Astrocyte (in vitro differentiated cells and primary cell): Measurements from ENCODE around the gene VAPA. TPM values are rescaled to one million over a fixed set of nuclear protein-coding genes. Genes with fewer than 3 reads are reported as not detected.

Experiments
- DNase-seq: peaks from one replicate; pipeline ENCODE4 v3.0.0-alpha.2; 2010; ENCODE audit warnings: low read depth
- FAIRE-seq: peaks from 2 replicates; lab custom pipeline; 2011; peaks lifted over from hg19 to GRCh38; lab: Jason Lieb, UNC
- H2AFZ ChIP-seq: 2 replicates; pipeline ENCODE4 v1.6.0; 2012; ENCODE audit warnings: low read depth, low read length, inconsistent platforms
- H3K27ac ChIP-seq: 2 replicates; pipeline ENCODE4 v1.5.1; 2011; ENCODE audit warnings: low read depth, low read length, inconsistent platforms
- H3K27me3 ChIP-seq: 2 replicates; pipeline ENCODE4 v1.6.0; 2011; ENCODE audit warnings: low read length, inconsistent platforms; ENCODE audit not compliant: insufficient read depth
- H3K36me3 ChIP-seq: 2 replicates; pipeline ENCODE4 v1.5.1; 2011; ENCODE audit warnings: low read length, inconsistent platforms; ENCODE audit not compliant: insufficient read depth
- H3K4me1 ChIP-seq: 2 replicates; pipeline ENCODE4 v1.5.1; 2011; ENCODE audit warnings: low read length, inconsistent platforms; ENCODE audit not compliant: insufficient read depth
- H3K4me2 ChIP-seq: 2 replicates; pipeline ENCODE4 v1.6.0; 2012; ENCODE audit warnings: low read length, inconsistent platforms
- H3K4me3 ChIP-seq: 2 replicates; pipeline ENCODE4 v1.5.1; 2011; ENCODE audit warnings: low read depth, mild to moderate bottlenecking, low read length, inconsistent platforms; ENCODE audit not compliant: insufficient read depth
- H3K79me2 ChIP-seq: 2 replicates; pipeline ENCODE4 v1.6.0; 2012; ENCODE audit warnings: mild to moderate bottlenecking, low read length, inconsistent platforms; ENCODE audit not compliant: insufficient read depth
- H3K9ac ChIP-seq: 2 replicates; pipeline ENCODE4 v1.6.0; 2012; ENCODE audit warnings: mild to moderate bottlenecking, low read length, inconsistent platforms
- H3K9me3 ChIP-seq: 2 replicates; pipeline ENCODE4 v1.5.1; 2012; ENCODE audit warnings: low read depth, mild to moderate bottlenecking, low read length, inconsistent platforms; ENCODE audit not compliant: insufficient read depth
- H4K20me1 ChIP-seq: 2 replicates; pipeline ENCODE4 v1.6.0; 2012; ENCODE audit warnings: low read length, inconsistent platforms; ENCODE audit not compliant: insufficient read depth
- H3K27ac Mint-ChIP-seq: one replicate; pipeline ENCODE4 v1.8.0; 2021; ENCODE audit warnings: mild to moderate bottlenecking, mixed read lengths; ENCODE audit not compliant: unreplicated experiment
- H3K27me3 Mint-ChIP-seq: one replicate; pipeline ENCODE4 v1.8.0; 2021; ENCODE audit warnings: low read depth, mixed read lengths; ENCODE audit not compliant: unreplicated experiment
- H3K36me3 Mint-ChIP-seq: one replicate; pipeline ENCODE4 v1.8.0; 2021; ENCODE audit warnings: low read depth, mixed read lengths; ENCODE audit not compliant: unreplicated experiment
- H3K4me1 Mint-ChIP-seq: one replicate; pipeline ENCODE4 v1.8.0; 2021; ENCODE audit warnings: low read depth, mixed read lengths; ENCODE audit not compliant: unreplicated experiment
- H3K4me3 Mint-ChIP-seq: one replicate; pipeline ENCODE4 v1.8.0; 2021; ENCODE audit warnings: mild to moderate bottlenecking, moderate library complexity, mixed read lengths; ENCODE audit not compliant: unreplicated experiment
- H3K9me3 Mint-ChIP-seq: one replicate; pipeline ENCODE4 v1.8.0; 2021; ENCODE audit warnings: mild to moderate bottlenecking, mixed read lengths; ENCODE audit not compliant: unreplicated experiment
- EZH2 ChIP-seq: IDR thresholded peaks from 2 replicates; pipeline ENCODE4 v1.6.1; 2012; ENCODE audit warnings: mild to moderate bottlenecking, low read length, inconsistent platforms; ENCODE audit not compliant: insufficient read depth
- total RNA-seq: library from RNA; stranded (reverse); gene quantifications from 2 replicates; pipeline ENCODE4 v1.2.1, GENCODE V29; 2021
- TF ChIP-seq, protein P1 (sequence below): IDR thresholded peaks from 2 replicates; pipeline ENCODE4 v1.5.1; 2011; ENCODE audit warnings: low read depth, mild to moderate bottlenecking, inconsistent platforms, low read length, moderate library complexity; ENCODE audit not compliant: insufficient read depth

VAPA gene
- total RNA-seq, 1 donor from 2014 or later = 181 TPM

DNA sequence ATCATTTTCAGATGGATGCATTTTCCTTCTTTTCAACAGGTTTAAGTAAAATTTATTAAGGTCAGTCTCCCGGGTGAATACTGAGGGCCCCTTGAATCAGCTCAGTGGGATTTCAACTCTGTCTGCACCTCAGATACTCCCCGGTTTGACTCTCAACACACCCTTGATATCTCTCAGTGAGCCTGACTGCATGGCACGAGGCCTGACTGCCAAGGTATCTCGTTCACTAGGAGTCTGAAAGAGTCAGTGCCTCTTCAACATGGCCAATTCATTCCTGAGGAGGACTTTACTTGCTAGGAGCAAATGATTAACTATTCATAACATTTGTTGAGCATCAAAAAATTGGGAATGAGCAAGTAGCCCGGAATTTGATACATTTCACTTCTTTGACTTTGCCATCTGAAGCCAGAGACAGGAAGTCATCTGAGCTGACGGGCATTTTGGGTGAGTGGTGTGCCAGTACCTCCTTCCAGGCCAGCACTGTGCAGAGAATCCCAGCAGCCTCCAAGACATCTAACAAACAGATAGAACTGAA lies 81.0 kb downstream of the VAPA start:
- Histone ChIP-seq H3K9me3 (no peaks in the 10 kb centered on the region), H2AFZ (no peak overlapping the region), H3K4me1 (no peaks in the 10 kb centered on the region), H3K4me3 (no peak overlapping the region), H3K27me3 (peaks cover 15% of the 10 kb centered on the region), H3K27ac (no peak overlapping the region), H3K79me2 (no peaks in the 10 kb centered on the region), H3K4me2 (no peak overlapping the region), H3K9ac (no peak overlapping the region), H4K20me1 (no peaks in the 10 kb centered on the region), H3K36me3 (no peaks in the 10 kb centered on the region)
- TF ChIP-seq, protein P1, sequence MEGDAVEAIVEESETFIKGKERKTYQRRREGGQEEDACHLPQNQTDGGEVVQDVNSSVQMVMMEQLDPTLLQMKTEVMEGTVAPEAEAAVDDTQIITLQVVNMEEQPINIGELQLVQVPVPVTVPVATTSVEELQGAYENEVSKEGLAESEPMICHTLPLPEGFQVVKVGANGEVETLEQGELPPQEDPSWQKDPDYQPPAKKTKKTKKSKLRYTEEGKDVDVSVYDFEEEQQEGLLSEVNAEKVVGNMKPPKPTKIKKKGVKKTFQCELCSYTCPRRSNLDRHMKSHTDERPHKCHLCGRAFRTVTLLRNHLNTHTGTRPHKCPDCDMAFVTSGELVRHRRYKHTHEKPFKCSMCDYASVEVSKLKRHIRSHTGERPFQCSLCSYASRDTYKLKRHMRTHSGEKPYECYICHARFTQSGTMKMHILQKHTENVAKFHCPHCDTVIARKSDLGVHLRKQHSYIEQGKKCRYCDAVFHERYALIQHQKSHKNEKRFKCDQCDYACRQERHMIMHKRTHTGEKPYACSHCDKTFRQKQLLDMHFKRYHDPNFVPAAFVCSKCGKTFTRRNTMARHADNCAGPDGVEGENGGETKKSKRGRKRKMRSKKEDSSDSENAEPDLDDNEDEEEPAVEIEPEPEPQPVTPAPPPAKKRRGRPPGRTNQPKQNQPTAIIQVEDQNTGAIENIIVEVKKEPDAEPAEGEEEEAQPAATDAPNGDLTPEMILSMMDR = no peak
- no peak for TF ChIP-seq EZH2
- H3K27me3 Mint-ChIP-seq = peaks cover 30% of the 10 kb centered on the region
- peaks cover 4% of the 10 kb centered on the region for H3K36me3 Mint-ChIP-seq
- no peak overlapping the region for H3K27ac Mint-ChIP-seq
- no peak for DNase-seq
- FAIRE-seq = no peak
- H3K4me3 Mint-ChIP-seq = no peak overlapping the region
- H3K4me1 Mint-ChIP-seq = no peaks in the 10 kb centered on the region
- peaks cover 22% of the 10 kb centered on the region for H3K9me3 Mint-ChIP-seq

DNA sequence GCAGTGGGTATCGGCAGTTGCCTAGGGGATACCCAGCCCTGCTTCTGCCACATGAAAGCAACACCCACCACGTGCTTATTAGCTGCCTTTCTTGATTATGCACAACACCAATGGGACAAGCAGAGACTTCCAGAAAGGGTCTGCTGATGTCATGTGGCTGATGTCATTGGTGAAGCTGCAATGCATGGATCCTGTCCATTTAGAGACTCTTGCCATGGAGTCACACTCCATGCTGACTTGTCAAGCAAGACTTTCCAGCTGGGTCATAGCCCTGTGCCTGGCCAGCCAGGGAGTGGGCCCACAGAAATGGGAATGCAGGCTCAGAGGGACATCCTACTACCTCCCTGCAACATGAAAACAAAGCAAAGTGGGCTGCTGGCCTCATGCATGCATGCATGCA lies 81.8 kb downstream of the VAPA start:
- Mint-ChIP-seq H3K27ac (no peak overlapping the region), H3K4me1 (no peaks in the 10 kb centered on the region)
- H3K27ac ChIP-seq = no peak overlapping the region

DNA sequence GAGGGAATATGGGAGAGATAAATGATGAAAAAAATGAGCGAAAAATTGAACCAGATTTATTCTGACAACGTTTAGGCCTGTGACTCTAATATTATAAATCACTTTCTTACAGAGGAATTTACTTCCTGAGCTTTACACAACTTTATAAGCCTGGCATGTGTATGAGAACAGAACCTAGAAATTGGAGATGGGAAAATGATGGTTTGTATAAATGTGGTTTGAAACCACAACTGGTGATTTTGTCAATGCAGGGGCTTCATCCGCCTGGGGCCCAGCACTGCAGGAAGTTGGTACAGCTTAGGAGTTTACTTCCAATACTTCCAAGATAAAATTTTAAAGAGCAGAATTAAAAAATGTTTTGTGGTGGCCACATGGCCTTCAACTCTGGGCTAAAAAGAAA lies 82.3 kb downstream of the VAPA start:
- H3K4me3 Mint-ChIP-seq = no peak overlapping the region
- no peaks in the 10 kb centered on the region for H3K4me1 ChIP-seq
- H3K27me3 ChIP-seq = peaks cover 15% of the 10 kb centered on the region
- peaks cover 26% of the 10 kb centered on the region for H3K27me3 Mint-ChIP-seq
- H2AFZ ChIP-seq = no peak overlapping the region
- DNase-seq = no peak
- peaks cover 17% of the 10 kb centered on the region for H3K9me3 Mint-ChIP-seq
- H3K4me2 ChIP-seq = no peak overlapping the region
- H3K36me3 ChIP-seq = no peaks in the 10 kb centered on the region
- no peak overlapping the region for H3K9ac ChIP-seq
- H3K79me2 ChIP-seq = no peaks in the 10 kb centered on the region
- TF ChIP-seq, protein P1 = no peak
- TF ChIP-seq EZH2 = no peak
- no peak overlapping the region for H3K27ac Mint-ChIP-seq
- no peak overlapping the region for H3K27ac ChIP-seq
- H3K36me3 Mint-ChIP-seq = peaks cover 4% of the 10 kb centered on the region
- no peaks in the 10 kb centered on the region for H3K9me3 ChIP-seq
- H3K4me1 Mint-ChIP-seq = no peaks in the 10 kb centered on the region
- FAIRE-seq = no peak
- H3K4me3 ChIP-seq = no peak overlapping the region
- H4K20me1 ChIP-seq = no peaks in the 10 kb centered on the region

More for the DNA sequence above, 81.8 kb downstream of the VAPA start:
- H3K79me2 ChIP-seq = no peaks in the 10 kb centered on the region
- TF ChIP-seq, protein P1 = no peak
- TF ChIP-seq EZH2 = no peak
- no peak for FAIRE-seq
- no peak for DNase-seq
- no peak overlapping the region for H3K4me3 ChIP-seq
- H4K20me1 ChIP-seq = no peaks in the 10 kb centered on the region
- H3K4me3 Mint-ChIP-seq = no peak overlapping the region
- no peak overlapping the region for H3K4me2 ChIP-seq
- no peak overlapping the region for H2AFZ ChIP-seq
- peaks cover 15% of the 10 kb centered on the region for H3K27me3 ChIP-seq
- H3K27me3 Mint-ChIP-seq = peaks cover 28% of the 10 kb centered on the region
- no peaks in the 10 kb centered on the region for H3K4me1 ChIP-seq
- no peaks in the 10 kb centered on the region for H3K9me3 ChIP-seq
- no peak overlapping the region for H3K9ac ChIP-seq
- no peaks in the 10 kb centered on the region for H3K36me3 ChIP-seq
- peaks cover 4% of the 10 kb centered on the region for H3K36me3 Mint-ChIP-seq
- peaks cover 19% of the 10 kb centered on the region for H3K9me3 Mint-ChIP-seq
